NT2/D1 (cell line): ENCODE results near the gene SLC16A6.
"Not testable (repeated sequence)": the region's sequence is repeated elsewhere in the genome, so short reads cannot be mapped to it uniquely, and the experiment has no call there.

Experiments used
- SUZ12 ChIP-seq: IDR thresholded peaks from 2 replicates; pipeline ENCODE4 v1.6.1; 2011; ENCODE audit not compliant: insufficient read length, insufficient read depth; ENCODE audit errors: extremely low read depth
- YY1 ChIP-seq: IDR thresholded peaks from 2 replicates; pipeline ENCODE4 v1.6.1; 2011; ENCODE audit not compliant: insufficient read length, insufficient read depth
- ZNF274 ChIP-seq: IDR thresholded peaks from 2 replicates; pipeline ENCODE4 v1.6.1; 2011; ENCODE audit warnings: mild to moderate bottlenecking, low read depth, low read length

DNA sequence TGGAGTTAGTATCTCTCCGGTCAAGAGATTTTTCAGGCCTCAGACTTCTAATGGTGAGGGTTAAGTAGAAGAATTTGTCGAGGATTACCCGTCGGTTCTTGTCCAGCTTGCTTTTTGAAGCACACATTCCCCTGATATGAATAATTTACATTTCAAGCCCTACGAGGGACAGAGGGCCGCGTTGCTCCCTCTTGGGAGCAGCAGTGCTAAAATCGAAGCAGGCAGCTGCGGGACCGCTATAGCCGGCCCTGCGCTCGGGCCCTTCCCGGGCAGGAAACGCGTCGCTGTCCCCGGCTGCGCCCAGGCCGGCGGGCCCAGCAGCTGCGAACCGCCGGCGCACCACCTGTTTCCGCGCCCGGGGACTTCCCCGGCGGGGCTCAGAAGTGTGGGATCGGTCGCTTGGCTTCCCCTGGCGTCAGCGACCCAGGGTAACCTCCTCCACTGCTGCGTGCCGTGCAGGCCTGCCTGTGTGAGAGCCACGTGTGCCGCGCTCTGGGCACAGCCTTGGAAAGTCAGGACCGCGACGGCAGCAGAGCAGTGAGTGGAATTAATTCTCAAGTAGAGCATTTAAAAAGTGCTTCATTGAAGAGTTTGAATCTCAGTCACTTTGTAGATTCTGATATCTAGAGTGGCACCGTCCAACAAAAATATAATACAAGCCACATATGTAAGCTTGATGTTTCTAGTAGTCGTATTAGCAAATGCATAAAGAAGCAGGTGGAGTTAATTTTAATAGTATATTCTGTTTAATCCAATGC is 31.9 kb downstream of the SLC16A6 start:
- not testable (repeated sequence) for TF ChIP-seq YY1, SUZ12, ZNF274
